ENCODE measurements around the gene ADCY6.

DNA sequence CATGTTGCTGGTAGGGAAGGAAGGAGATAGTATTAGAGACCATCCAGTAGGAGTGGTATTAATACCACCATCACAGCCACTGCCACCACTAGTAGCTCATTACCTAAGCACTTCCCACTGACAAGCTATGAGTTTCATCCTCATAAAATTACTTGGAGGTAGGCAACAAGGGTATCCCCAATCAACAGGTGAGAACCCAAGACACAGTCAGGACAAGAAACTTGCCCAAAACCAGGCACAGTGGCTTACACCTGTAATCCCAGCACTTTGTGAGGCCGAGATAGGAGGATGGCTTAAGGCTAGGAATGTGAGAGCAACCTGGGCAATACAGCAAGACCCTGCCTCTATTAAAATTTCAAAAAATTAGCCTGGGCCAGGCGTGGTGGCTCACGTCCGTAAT lies 5.5 kb downstream of the ADCY6 start:
- TF ChIP-seq CTCF (IDR thresholded peaks at IDR 0.05) (no peak), EZH2 (IDR thresholded peaks at IDR 0.05; ENCODE audit: borderline replicate concordance, insufficient read depth, low read depth, low read length, poor library complexity, severe bottlenecking) (no peak)
